Naive thymus-derived CD4-positive, alpha-beta T cell (primary cell): Measurements from ENCODE around the gene CENPB. TPM values are rescaled to one million over a fixed set of nuclear protein-coding genes. Genes with fewer than 3 reads are reported as not detected.

Source experiments
- ATAC-seq: fragments of 150-1000 bp; cut with Tn5 transposase; 2 replicates; pipeline ENCODE4 v1.10.0; 2021; ENCODE audit warnings: mild to moderate bottlenecking, moderate library complexity
- CTCF ChIA-PET: fragments of 350-600 bp; sonication (Branson Sonifier 250); formaldehyde crosslinking; loops from one replicate; lab custom pipeline; 2021; ENCODE audit warnings: antibody characterized with exemption; lab: Charles Lee
- POLR2A ChIA-PET: fragments of 350-600 bp; sonication (Branson Sonifier 250); formaldehyde crosslinking; loops from one replicate; lab custom pipeline; 2021; ENCODE audit warnings: antibody characterized with exemption, inconsistent platforms; lab: Charles Lee
- DNase-seq, 9 donors: peaks; one replicate each; pipeline versions ENCODE4 v3.0.0 to v3.0.0-alpha.2; 2020 to 2022; ENCODE audit warnings: mixed read lengths in 1 of 9
- H3K27ac ChIP-seq: one replicate; pipeline ENCODE4 v1.7.0; 2013; ENCODE audit warnings: mild to moderate bottlenecking, low read depth, low read length, moderate library complexity
- H3K27me3 ChIP-seq, 2 donors: one replicate each; pipeline ENCODE4 v1.7.0; 2013; ENCODE audit warnings: low read length in 2 of 2, mild to moderate bottlenecking in 2 of 2, moderate library complexity in 2 of 2; ENCODE audit not compliant: control insufficient read depth in 2 of 2, insufficient read depth in 2 of 2
- H3K36me3 ChIP-seq, 3 experiments: 1 replicate in 2 of 3; 2 replicates in 1 of 3; pipeline ENCODE4 v1.7.0; 2013; ENCODE audit warnings: low read length in 3 of 3, mild to moderate bottlenecking in 3 of 3, moderate library complexity in 1 of 3; ENCODE audit not compliant: insufficient read depth in 3 of 3, control insufficient read depth in 2 of 3
- H3K4me1 ChIP-seq, 2 donors: one replicate each; pipeline ENCODE4 v1.7.0; 2013; ENCODE audit warnings: low read length in 2 of 2, mild to moderate bottlenecking in 2 of 2, moderate library complexity in 1 of 2; ENCODE audit not compliant: control insufficient read depth in 2 of 2, insufficient read depth in 2 of 2
- H3K4me3 ChIP-seq: 2 replicates; pipeline ENCODE4 v1.7.0; 2013; ENCODE audit warnings: mild to moderate bottlenecking, low read length
- H3K9me3 ChIP-seq, 3 experiments: 1 replicate in 2 of 3; 2 replicates in 1 of 3; pipeline ENCODE4 v1.7.0; 2013; ENCODE audit warnings: low read length in 3 of 3; ENCODE audit not compliant: control insufficient read depth in 2 of 3
- H3K27ac Mint-ChIP-seq, 9 donors: one replicate each; pipeline ENCODE4 v1.8.0; 2020 to 2022; ENCODE audit warnings: mixed read lengths in 9 of 9, mild to moderate bottlenecking in 8 of 9, moderate library complexity in 5 of 9, inconsistent platforms in 2 of 9
- H3K27me3 Mint-ChIP-seq, 5 donors: one replicate each; pipeline ENCODE4 v1.8.0; 2021 to 2022; ENCODE audit warnings: mixed read lengths in 5 of 5, mild to moderate bottlenecking in 1 of 5
- H3K36me3 Mint-ChIP-seq, 5 donors: one replicate each; pipeline ENCODE4 v1.8.0; 2020 to 2022; ENCODE audit warnings: mixed read lengths in 5 of 5, mild to moderate bottlenecking in 3 of 5, inconsistent platforms in 1 of 5
- H3K4me1 Mint-ChIP-seq, 7 donors: one replicate each; pipeline ENCODE4 v1.8.0; 2020 to 2022; ENCODE audit warnings: mixed read lengths in 7 of 7, mild to moderate bottlenecking in 3 of 7, inconsistent platforms in 1 of 7
- H3K4me3 Mint-ChIP-seq, 10 donors: one replicate each; pipeline ENCODE4 v1.8.0; 2020 to 2022; ENCODE audit warnings: mild to moderate bottlenecking in 10 of 10, mixed read lengths in 10 of 10, moderate library complexity in 6 of 10, inconsistent platforms in 2 of 10
- H3K9me3 Mint-ChIP-seq, 11 donors: one replicate each; pipeline ENCODE4 v1.8.0; 2020 to 2022; ENCODE audit warnings: mixed read lengths in 11 of 11, mild to moderate bottlenecking in 4 of 11, inconsistent platforms in 1 of 11, moderate library complexity in 1 of 11
- intact Hi-C, 2 donors: fragments of 100-400 bp; cut with micrococcal nuclease; formaldehyde crosslinking; loops; one replicate each; pipeline ENCODE4 v1.15.1; 2023
- polyA plus RNA-seq, 2 donors: library from polyadenylated mRNA; unstranded; fragments of 300-500 nt; fragmentation: Illumina TruSeq; gene quantifications; one replicate each; pipeline ENCODE4 v1.2.3, GENCODE V29; 2021
- total RNA-seq, 6 experiments: library from RNA in 5 of 6; stranded (reverse) in 5 of 6; gene quantifications; 1 replicate in 5 of 6; 2 replicates in 1 of 6; pipeline ENCODE4 v1.2.3 and lab custom pipeline; 2021 to 2026

Gene CENPB
- total and polyA plus RNA-seq, 7 experiments from 2014 or later, result 1.3 to 73.6 (median 43.2) TPM

GRCh38 chr20:3812259-3812681, 25.7 kb upstream of the CENPB start:
- Histone ChIP-seq H3K9me3 (no peaks in the 10 kb centered on the region), H3K27ac (peak overlapping the region; percentile 84), H3K4me3 (peak overlapping the region; percentile 62), H3K27me3 (no peaks in the 10 kb centered on the region), H3K36me3 (no peaks in the 10 kb centered on the region), H3K4me1 (peaks cover 64 to 71% of the 10 kb centered on the region in 2 donors)
- Mint-ChIP-seq H3K27ac (peak overlapping the region; percentile 94 to 100 (median 98)), H3K9me3 (no peaks in the 10 kb centered on the region), H3K27me3 (no peaks in the 10 kb centered on the region), H3K4me3 (peak overlapping the region; percentile 77 to 96 (median 90)), H3K36me3 (peaks cover 0 to 20% (median 0%) of the 10 kb centered on the region in 5 donors), H3K4me1 (peaks cover 52 to 78% (median 68%) of the 10 kb centered on the region in 7 donors)
- intact Hi-C loops, result no loop called here
- DNase-seq (no peak), ATAC-seq (no peak)
- CTCF ChIA-PET, result interaction anchor here (0.9 to 6.8 kb wide), 7 partner anchors 8 to 45 kb away, joined by 3 to 45 read pairs (median 4); partner anchors contain the start of genes ADISSP, AP5S1, CDC25B and CENPB
- POLR2A ChIA-PET, result interaction anchor here (0.6 to 13.1 kb wide), 5 partner anchors 10 to 172 kb away, joined by 3 to 134 read pairs (median 6); partner anchors contain the start of genes ADISSP and CDC25B

GRCh38 chr20:3811467-3812258, 25.1 kb upstream of the CENPB start:
- Mint-ChIP-seq H3K4me1 (peaks cover 56 to 80% (median 71%) of the 10 kb centered on the region in 7 donors), H3K36me3 (peaks cover 0 to 20% (median 0%) of the 10 kb centered on the region in 5 donors), H3K27me3 (no peaks in the 10 kb centered on the region), H3K9me3 (no peaks in the 10 kb centered on the region), H3K4me3 (peak overlapping the region; percentile 77 to 96 (median 90)), H3K27ac (peak overlapping the region; percentile 94 to 100 (median 98))
- ChIA-PET CTCF (interaction anchor here (0.9 to 6.8 kb wide), 8 partner anchors 9 to 44 kb away, joined by 3 to 45 read pairs (median 5); partner anchors contain the start of genes ADISSP, AP5S1, CDC25B and CENPB), POLR2A (interaction anchor here (0.6 to 13.1 kb wide), 9 partner anchors 9 to 403 kb away, joined by 3 to 134 read pairs (median 3); partner anchors contain the start of genes ADISSP and CDC25B)
- Histone ChIP-seq H3K4me3 (peak overlapping the region; percentile 62), H3K27me3 (no peaks in the 10 kb centered on the region), H3K9me3 (no peaks in the 10 kb centered on the region), H3K4me1 (peaks cover 70% of the 10 kb centered on the region in 2 donors), H3K36me3 (no peaks in the 10 kb centered on the region), H3K27ac (peak overlapping the region; percentile 84)
- peak; percentile 97 for ATAC-seq
- intact Hi-C loops, result loop anchor here (1.0 kb wide), 5 partner anchors 9 to 78 kb away; partner anchors contain the start of genes AP5S1 (in 2 of the 2), CDC25B (in 2 of the 2), CENPB (in 1 of the 2) and PANK2 (in 1 of the 2)
- peak; percentile 79 to 96 (median 91) for DNase-seq

GRCh38 chr20:3808544-3808943, 22.0 kb upstream of the CENPB start:
- Mint-ChIP-seq H3K9me3 (no peaks in the 10 kb centered on the region), H3K27ac (peak overlapping the region in 7 of 9 donors; percentile 41 to 91 (median 63)), H3K36me3 (peaks cover 7 to 40% (median 22%) of the 10 kb centered on the region in 5 donors), H3K27me3 (no peaks in the 10 kb centered on the region), H3K4me3 (peak overlapping the region in 4 of 10 donors; percentile 16 to 58 (median 50)), H3K4me1 (peaks cover 59 to 83% (median 67%) of the 10 kb centered on the region in 7 donors)
- POLR2A ChIA-PET, result interaction anchor here (1.3 kb wide), 1 partner anchor 41 kb away, joined by 7 read pairs; the partner anchor contains the start of gene ADISSP
- H3K9me3 ChIP-seq, result no peaks in the 10 kb centered on the region
- no peak for ATAC-seq
- no peak overlapping the region for H3K4me3 ChIP-seq
- CTCF ChIA-PET, result no interaction called here
- no peaks in the 10 kb centered on the region for H3K27me3 ChIP-seq
- DNase-seq, result no peak
- peaks cover 46 to 48% of the 10 kb centered on the region in 2 donors for H3K4me1 ChIP-seq
- peaks cover 9 to 28% (median 9%) of the 10 kb centered on the region in 3 experiments for H3K36me3 ChIP-seq
- intact Hi-C loops, result no loop called here
- no peak overlapping the region for H3K27ac ChIP-seq

- Histone ChIP-seq H3K4me1 (peaks cover 41 to 43% of the 10 kb centered on the region in 2 donors), H3K9me3 (no peaks in the 10 kb centered on the region), H3K36me3 (peaks cover 36 to 63% (median 43%) of the 10 kb centered on the region in 3 experiments), H3K27me3 (no peaks in the 10 kb centered on the region), H3K27ac (peak overlapping the region; percentile 25), H3K4me3 (no peak overlapping the region)
- ChIA-PET CTCF (interaction anchor here (0.5 to 1.0 kb wide), 2 partner anchors 9 to 48 kb away, joined by 3 to 4 read pairs; no protein-coding TSS in a partner anchor), POLR2A (interaction anchor here (1.6 kb wide), 1 partner anchor 9 kb away, joined by 10 read pairs; no protein-coding TSS in a partner anchor)
- Mint-ChIP-seq H3K27me3 (no peaks in the 10 kb centered on the region), H3K36me3 (peaks cover 14 to 55% (median 40%) of the 10 kb centered on the region in 5 donors), H3K4me3 (no peak overlapping the region), H3K9me3 (no peaks in the 10 kb centered on the region), H3K27ac (peak overlapping the region in 8 of 9 donors; percentile 61 to 98 (median 82)), H3K4me1 (peaks cover 46 to 85% (median 61%) of the 10 kb centered on the region in 7 donors)
- DNase-seq (no peak), ATAC-seq (no peak)
- intact Hi-C loops, result no loop called here
Observed at GRCh38 chr20:3804781-3805180, 18.2 kb upstream of the CENPB start.

GRCh38 chr20:3804254-3804751, 17.8 kb upstream of the CENPB start:
- Histone ChIP-seq H3K27ac (peak overlapping the region; percentile 78), H3K27me3 (no peaks in the 10 kb centered on the region), H3K4me3 (no peak overlapping the region), H3K4me1 (peaks cover 44 to 45% of the 10 kb centered on the region in 2 donors), H3K36me3 (peaks cover 36 to 63% (median 43%) of the 10 kb centered on the region in 3 experiments), H3K9me3 (no peaks in the 10 kb centered on the region)
- peaks cover 14 to 59% (median 43%) of the 10 kb centered on the region in 5 donors for H3K36me3 Mint-ChIP-seq
- no peaks in the 10 kb centered on the region for H3K9me3 Mint-ChIP-seq
- intact Hi-C loops, result no loop called here
- POLR2A ChIA-PET, result interaction anchor here (1.6 kb wide), 1 partner anchor 9 kb away, joined by 10 read pairs; no protein-coding TSS in a partner anchor
- no peak for DNase-seq
- peak overlapping the region; percentile 78 to 98 (median 91) for H3K27ac Mint-ChIP-seq
- no peak for ATAC-seq
- peaks cover 46 to 87% (median 65%) of the 10 kb centered on the region in 7 donors for H3K4me1 Mint-ChIP-seq
- CTCF ChIA-PET, result interaction anchor here (1.0 kb wide), 1 partner anchor 9 kb away, joined by 4 read pairs; no protein-coding TSS in a partner anchor
- H3K27me3 Mint-ChIP-seq, result no peaks in the 10 kb centered on the region
- peak overlapping the region in 2 of 10 donors; percentile 9 to 35 for H3K4me3 Mint-ChIP-seq

GRCh38 chr20:3803854-3804253, 17.3 kb upstream of the CENPB start:
- peaks cover 36 to 65% (median 43%) of the 10 kb centered on the region in 3 experiments for H3K36me3 ChIP-seq

More at GRCh38 chr20:3803854-3804253, 17.3 kb upstream of the CENPB start:
- peaks cover 48 to 91% (median 70%) of the 10 kb centered on the region in 7 donors for H3K4me1 Mint-ChIP-seq
- H3K9me3 Mint-ChIP-seq, result no peaks in the 10 kb centered on the region
- intact Hi-C loops, result no loop called here
- DNase-seq, result no peak
- CTCF ChIA-PET, result no interaction called here
- peak overlapping the region; percentile 78 to 98 (median 91) for H3K27ac Mint-ChIP-seq
- no peaks in the 10 kb centered on the region for H3K27me3 Mint-ChIP-seq
- peak overlapping the region; percentile 78 for H3K27ac ChIP-seq
- no peaks in the 10 kb centered on the region for H3K9me3 ChIP-seq
- peaks cover 48 to 50% of the 10 kb centered on the region in 2 donors for H3K4me1 ChIP-seq
- ATAC-seq, result no peak
- H3K36me3 Mint-ChIP-seq, result peaks cover 14 to 61% (median 48%) of the 10 kb centered on the region in 5 donors
- peak overlapping the region in 6 of 10 donors; percentile 0 to 61 (median 34) for H3K4me3 Mint-ChIP-seq
- H3K27me3 ChIP-seq, result no peaks in the 10 kb centered on the region
- H3K4me3 ChIP-seq, result no peak overlapping the region
- POLR2A ChIA-PET, result interaction anchor here (1.6 kb wide), 1 partner anchor 10 kb away, joined by 10 read pairs; no protein-coding TSS in a partner anchor
